Neural progenitor cell (in vitro differentiated cells): ENCODE results near the gene CCNY. TPM values are rescaled to one million over a fixed set of nuclear protein-coding genes. Genes with fewer than 3 reads are reported as not detected.

Source experiments
- DNase-seq: peaks from one replicate; pipeline ENCODE4 v3.0.0-alpha.2; 2016; ENCODE audit warnings: low spot score
- H2AFZ ChIP-seq: fragments of 200-600 bp; sonication (generic); replicated peaks from 2 replicates; pipeline ENCODE4 v1.6.1; 2016; ENCODE audit warnings: antibody characterized with exemption
- H3F3A ChIP-seq: fragments of 200-600 bp; sonication (generic); 2 replicates; pipeline ENCODE4 v1.6.1; 2016; ENCODE audit warnings: antibody characterized with exemption, low read depth
- H3K27ac ChIP-seq: fragments of 200-600 bp; sonication (generic); 2 replicates; pipeline ENCODE4 v1.5.1; 2016; ENCODE audit warnings: mild to moderate bottlenecking
- H3K27me3 ChIP-seq: fragments of 200-600 bp; sonication (generic); 2 replicates; pipeline ENCODE4 v1.6.1; 2016; ENCODE audit warnings: mild to moderate bottlenecking, moderate library complexity
- H3K36me3 ChIP-seq: fragments of 200-600 bp; sonication (generic); 2 replicates; pipeline ENCODE4 v1.5.1; 2016
- H3K4me1 ChIP-seq: fragments of 200-600 bp; sonication (generic); 2 replicates; pipeline ENCODE4 v1.6.1; 2016; ENCODE audit warnings: mixed run types
- H3K4me2 ChIP-seq: fragments of 200-600 bp; sonication (generic); 2 replicates; pipeline ENCODE4 v1.6.1; 2016
- H3K4me3 ChIP-seq: fragments of 200-600 bp; sonication (generic); 2 replicates; pipeline ENCODE4 v1.5.1; 2016
- H3K79me2 ChIP-seq: fragments of 200-600 bp; sonication (generic); 2 replicates; pipeline ENCODE4 v1.6.1; 2016; ENCODE audit warnings: low read depth
- H3K9ac ChIP-seq: fragments of 200-600 bp; sonication (generic); 2 replicates; pipeline ENCODE4 v1.6.1; 2016
- H3K9me3 ChIP-seq: fragments of 200-600 bp; sonication (generic); 2 replicates; pipeline ENCODE4 v1.5.1; 2016; ENCODE audit warnings: low read depth
- H4K20me1 ChIP-seq: fragments of 200-600 bp; sonication (generic); 2 replicates; pipeline ENCODE4 v1.6.1; 2016; ENCODE audit warnings: low read depth
- H3K27ac Mint-ChIP-seq: 3 replicates; pipeline ENCODE4 v1.8.0; 2021; ENCODE audit warnings: mixed read lengths
- H3K27me3 Mint-ChIP-seq: 2 replicates; pipeline ENCODE4 v1.8.0; 2022; ENCODE audit warnings: low read depth, mild to moderate bottlenecking, inconsistent platforms, moderate library complexity, mixed read lengths; ENCODE audit not compliant: insufficient read depth
- H3K36me3 Mint-ChIP-seq: 3 replicates; pipeline ENCODE4 v1.8.0; 2021; ENCODE audit warnings: mixed read lengths
- H3K4me1 Mint-ChIP-seq: 3 replicates; pipeline ENCODE4 v1.8.0; 2021; ENCODE audit warnings: mixed read lengths
- H3K4me3 Mint-ChIP-seq: 3 replicates; pipeline ENCODE4 v1.8.0; 2021; ENCODE audit warnings: mild to moderate bottlenecking, moderate library complexity, mixed read lengths
- H3K9me3 Mint-ChIP-seq: 3 replicates; pipeline ENCODE4 v1.8.0; 2020; ENCODE audit warnings: mixed read lengths
- CTCF ChIP-seq: fragments of 200-600 bp; sonication (generic); IDR thresholded peaks from 2 replicates; pipeline ENCODE4 v1.5.1; 2017; ENCODE audit warnings: antibody characterized with exemption, mild to moderate bottlenecking
- EZH2 ChIP-seq: fragments of 200-600 bp; sonication (generic); IDR thresholded peaks from 2 replicates; pipeline ENCODE4 v1.6.1; 2017; ENCODE audit warnings: antibody characterized with exemption, mild to moderate bottlenecking, moderate library complexity
- EZH2phosphoT487 ChIP-seq: fragments of 200-600 bp; sonication (generic); IDR thresholded peaks from 2 replicates; pipeline ENCODE4 v1.6.1; 2017; ENCODE audit warnings: antibody characterized with exemption
- total RNA-seq: library from RNA; depleted of rRNA; stranded (reverse); fragments of >200 nt; gene quantifications from 2 replicates; pipeline ENCODE4 v1.2.3, GENCODE V29; 2015; ENCODE audit warnings: low replicate concordance

Gene CCNY
- total RNA-seq, 1 donor from 2014 or later: 46.7 TPM

GRCh38 chr10:35365994-35366393 lies 29.7 kb downstream of the CCNY start:
- no peak for DNase-seq
- Histone ChIP-seq H3K4me2 (no peak overlapping the region), H3K4me1 (peaks cover 13% of the 10 kb centered on the region), H3K27me3 (no peaks in the 10 kb centered on the region), H3K27ac (no peak overlapping the region), H4K20me1 (peaks cover 51% of the 10 kb centered on the region), H3K4me3 (no peak overlapping the region), H3K9me3 (no peaks in the 10 kb centered on the region), H3F3A (no peaks in the 10 kb centered on the region), H2AFZ (no peak overlapping the region), H3K79me2 (peaks cover 96% of the 10 kb centered on the region), H3K9ac (no peak overlapping the region), H3K36me3 (no peaks in the 10 kb centered on the region)
- peaks cover 3% of the 10 kb centered on the region for H3K4me1 Mint-ChIP-seq
- H3K27me3 Mint-ChIP-seq: peaks cover 2% of the 10 kb centered on the region
- no peak for TF ChIP-seq EZH2
- no peak for TF ChIP-seq CTCF
- TF ChIP-seq EZH2phosphoT487: no peak
- peaks cover 5% of the 10 kb centered on the region for H3K36me3 Mint-ChIP-seq
- H3K9me3 Mint-ChIP-seq: no peaks in the 10 kb centered on the region
- no peak overlapping the region for H3K27ac Mint-ChIP-seq
- no peak overlapping the region for H3K4me3 Mint-ChIP-seq

GRCh38 chr10:35367107-35367859 lies 31.0 kb downstream of the CCNY start:
- no peak for TF ChIP-seq EZH2
- Histone ChIP-seq H3K9me3 (no peaks in the 10 kb centered on the region), H3K79me2 (peaks cover 96% of the 10 kb centered on the region), H3K4me3 (no peak overlapping the region), H2AFZ (no peak overlapping the region), H3K27me3 (no peaks in the 10 kb centered on the region), H3K9ac (no peak overlapping the region), H3K36me3 (no peaks in the 10 kb centered on the region), H4K20me1 (peaks cover 57% of the 10 kb centered on the region), H3K27ac (no peak overlapping the region), H3K4me2 (peak overlapping the region; percentile 29), H3F3A (no peaks in the 10 kb centered on the region), H3K4me1 (peaks cover 13% of the 10 kb centered on the region)
- no peak overlapping the region for H3K27ac Mint-ChIP-seq
- H3K36me3 Mint-ChIP-seq: peaks cover 7% of the 10 kb centered on the region
- peaks cover 2% of the 10 kb centered on the region for H3K27me3 Mint-ChIP-seq
- H3K9me3 Mint-ChIP-seq: peaks cover 10% of the 10 kb centered on the region
- DNase-seq: no peak
- no peak overlapping the region for H3K4me3 Mint-ChIP-seq
- H3K4me1 Mint-ChIP-seq: peaks cover 9% of the 10 kb centered on the region

- peaks cover 99% of the 10 kb centered on the region for H3K79me2 ChIP-seq
- H3K36me3 Mint-ChIP-seq: peaks cover 7% of the 10 kb centered on the region
- no peak overlapping the region for H3K4me2 ChIP-seq
These were observed 31.7 kb downstream of the CCNY start for GRCh38 chr10:35367982-35368381.

More at GRCh38 chr10:35367982-35368381, 31.7 kb downstream of the CCNY start:
- H3K27me3 ChIP-seq: no peaks in the 10 kb centered on the region
- peak overlapping the region; percentile 42 for H3K27ac ChIP-seq
- peaks cover 10% of the 10 kb centered on the region for H3K4me1 Mint-ChIP-seq
- H3F3A ChIP-seq: no peaks in the 10 kb centered on the region
- no peaks in the 10 kb centered on the region for H3K36me3 ChIP-seq
- peaks cover 2% of the 10 kb centered on the region for H3K27me3 Mint-ChIP-seq
- H4K20me1 ChIP-seq: peaks cover 62% of the 10 kb centered on the region
- no peak for DNase-seq
- H2AFZ ChIP-seq: no peak overlapping the region
- H3K9ac ChIP-seq: no peak overlapping the region
- TF ChIP-seq EZH2 (no peak), EZH2phosphoT487 (no peak), CTCF (no peak)
- H3K4me3 ChIP-seq: no peak overlapping the region
- no peaks in the 10 kb centered on the region for H3K9me3 ChIP-seq
- H3K27ac Mint-ChIP-seq: no peak overlapping the region
- H3K4me1 ChIP-seq: peaks cover 13% of the 10 kb centered on the region
- peaks cover 13% of the 10 kb centered on the region for H3K9me3 Mint-ChIP-seq
- H3K4me3 Mint-ChIP-seq: no peak overlapping the region
